ENCODE data around the gene BZW2. TPM values are rescaled to one million over a fixed set of nuclear protein-coding genes. Genes with fewer than 3 reads are reported as not detected.

BZW2 gene
- total RNA-seq, 1 donor from 2014 or later, result 91.4 TPM

DNA sequence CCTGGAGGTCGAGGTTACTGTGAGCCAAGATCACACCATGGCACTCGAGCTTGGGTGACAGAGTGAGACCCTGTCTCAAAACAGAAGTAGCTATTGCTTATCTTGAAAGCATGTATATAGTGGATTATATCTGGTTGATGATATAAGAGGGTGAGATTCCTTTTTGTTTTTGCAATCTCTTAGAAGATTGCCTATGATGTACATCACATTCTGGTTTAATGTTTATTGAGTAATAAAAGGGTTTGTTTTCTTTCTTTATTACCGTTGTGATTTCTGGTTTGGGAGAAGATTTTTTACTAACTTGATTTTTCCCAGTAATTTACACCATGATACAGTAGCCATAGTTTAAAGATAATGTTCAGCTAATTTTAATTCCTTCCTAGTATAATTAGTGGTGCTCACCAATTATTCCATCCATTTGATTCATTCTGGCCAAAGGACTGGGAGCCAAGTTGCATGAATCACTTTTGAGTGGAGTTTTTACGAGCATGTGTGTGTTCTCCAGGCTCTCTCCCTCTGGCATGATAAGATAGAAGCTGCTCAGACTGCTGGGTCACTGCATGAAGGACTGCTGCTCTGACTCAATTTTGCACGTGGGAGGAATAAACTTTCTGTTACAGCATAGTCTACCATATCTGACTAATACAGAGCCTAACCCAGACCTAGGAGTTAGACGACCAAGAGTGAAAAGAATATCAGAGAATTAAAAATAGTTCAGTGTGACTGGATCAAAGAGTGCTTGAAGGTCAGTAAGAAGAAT lies 94.1 kb downstream of the BZW2 start:
- TF ChIP-seq, protein P1, sequence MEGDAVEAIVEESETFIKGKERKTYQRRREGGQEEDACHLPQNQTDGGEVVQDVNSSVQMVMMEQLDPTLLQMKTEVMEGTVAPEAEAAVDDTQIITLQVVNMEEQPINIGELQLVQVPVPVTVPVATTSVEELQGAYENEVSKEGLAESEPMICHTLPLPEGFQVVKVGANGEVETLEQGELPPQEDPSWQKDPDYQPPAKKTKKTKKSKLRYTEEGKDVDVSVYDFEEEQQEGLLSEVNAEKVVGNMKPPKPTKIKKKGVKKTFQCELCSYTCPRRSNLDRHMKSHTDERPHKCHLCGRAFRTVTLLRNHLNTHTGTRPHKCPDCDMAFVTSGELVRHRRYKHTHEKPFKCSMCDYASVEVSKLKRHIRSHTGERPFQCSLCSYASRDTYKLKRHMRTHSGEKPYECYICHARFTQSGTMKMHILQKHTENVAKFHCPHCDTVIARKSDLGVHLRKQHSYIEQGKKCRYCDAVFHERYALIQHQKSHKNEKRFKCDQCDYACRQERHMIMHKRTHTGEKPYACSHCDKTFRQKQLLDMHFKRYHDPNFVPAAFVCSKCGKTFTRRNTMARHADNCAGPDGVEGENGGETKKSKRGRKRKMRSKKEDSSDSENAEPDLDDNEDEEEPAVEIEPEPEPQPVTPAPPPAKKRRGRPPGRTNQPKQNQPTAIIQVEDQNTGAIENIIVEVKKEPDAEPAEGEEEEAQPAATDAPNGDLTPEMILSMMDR (IDR thresholded peaks at IDR 0.05; ENCODE audit: insufficient read depth, low read length, severe bottlenecking), result no peak
- Histone ChIP-seq H3K4me3 (ENCODE audit: low read depth, low read length) (no peak overlapping the region), H3K27me3 (ENCODE audit: control insufficient read depth, insufficient read depth, low read length) (no peaks in the 10 kb centered on the region), H3K36me3 (ENCODE audit: control insufficient read depth, insufficient read depth, low read length) (no peaks in the 10 kb centered on the region)
- DNase-seq (ENCODE audit: low read depth) (peak; percentile 98), FAIRE-seq (no peak)

DNA sequence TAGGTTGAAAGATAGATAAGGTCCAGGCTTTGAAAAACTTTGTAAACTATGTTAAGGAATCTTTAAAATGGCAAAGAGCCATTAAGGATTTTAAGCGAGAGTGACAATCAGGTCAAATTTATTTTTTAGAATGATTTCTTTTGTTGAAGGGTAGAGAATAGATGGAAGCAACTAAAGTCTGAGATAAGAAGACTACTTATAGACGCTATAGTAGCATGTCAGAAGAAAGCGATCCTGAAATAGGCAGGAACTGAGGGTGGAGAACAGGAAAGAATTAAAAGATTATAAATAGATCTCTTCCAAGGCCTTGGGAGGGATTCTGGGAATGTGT lies 94.6 kb downstream of the BZW2 start:
- H3K36me3 ChIP-seq (ENCODE audit: control insufficient read depth, insufficient read depth, low read length), result no peaks in the 10 kb centered on the region
- TF ChIP-seq, protein P1 (IDR thresholded peaks at IDR 0.05; ENCODE audit: insufficient read depth, low read length, severe bottlenecking), result no peak
- no peaks in the 10 kb centered on the region for H3K27me3 ChIP-seq (ENCODE audit: control insufficient read depth, insufficient read depth, low read length)
- FAIRE-seq (no peak), DNase-seq (ENCODE audit: low read depth) (no peak)
- H3K4me3 ChIP-seq (ENCODE audit: low read depth, low read length), result no peak overlapping the region

DNA sequence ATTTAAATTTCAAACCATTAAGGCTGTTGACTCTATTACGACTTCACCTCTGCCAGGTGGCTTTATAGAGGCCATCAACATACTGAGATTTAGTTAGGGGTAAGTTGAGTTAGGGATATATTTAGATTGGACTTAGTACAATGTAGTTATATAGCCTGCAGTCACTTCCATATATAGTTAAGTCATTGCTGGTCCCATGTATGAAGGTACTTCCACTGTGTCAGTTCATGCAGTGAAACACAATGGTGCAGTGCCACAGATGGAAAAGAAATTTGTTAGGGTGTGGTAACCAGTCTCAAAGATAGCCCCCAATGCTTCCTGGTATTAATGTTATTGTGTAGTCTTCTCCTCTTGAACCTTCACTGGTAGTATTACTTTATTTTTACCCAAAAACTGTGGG lies 95.0 kb downstream of the BZW2 start:
- TF ChIP-seq, protein P1 (IDR thresholded peaks at IDR 0.05; ENCODE audit: insufficient read depth, low read length, severe bottlenecking), result no peak
- H3K36me3 ChIP-seq (ENCODE audit: control insufficient read depth, insufficient read depth, low read length), result no peaks in the 10 kb centered on the region
- FAIRE-seq (no peak), DNase-seq (ENCODE audit: low read depth) (no peak)
- no peak overlapping the region for H3K4me3 ChIP-seq (ENCODE audit: low read depth, low read length)
- no peaks in the 10 kb centered on the region for H3K27me3 ChIP-seq (ENCODE audit: control insufficient read depth, insufficient read depth, low read length)

DNA sequence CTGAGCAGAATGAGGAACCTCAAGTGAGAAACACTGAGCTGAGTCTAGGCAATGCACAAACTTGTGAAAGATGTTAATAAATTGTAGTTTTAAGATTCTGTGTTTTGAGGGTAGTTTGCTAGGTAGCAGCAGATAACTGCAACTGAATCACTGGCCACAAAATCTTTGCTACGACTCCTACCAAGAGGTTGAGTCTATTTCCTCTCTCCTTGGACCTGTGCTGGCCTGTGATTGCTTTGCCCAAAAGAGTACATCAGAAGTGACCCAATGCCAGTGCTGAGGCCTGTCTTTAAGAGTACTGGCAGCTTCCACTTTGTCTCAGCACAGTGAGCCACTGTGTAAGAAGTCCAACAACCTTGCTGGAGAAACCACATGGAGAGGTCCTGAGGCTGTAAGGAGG lies 95.7 kb downstream of the BZW2 start:
- DNase-seq (ENCODE audit: low read depth) (peak; percentile 56), FAIRE-seq (no peak)
- Histone ChIP-seq H3K4me3 (ENCODE audit: low read depth, low read length) (no peak overlapping the region), H3K36me3 (ENCODE audit: control insufficient read depth, insufficient read depth, low read length) (no peaks in the 10 kb centered on the region), H3K27me3 (ENCODE audit: control insufficient read depth, insufficient read depth, low read length) (no peaks in the 10 kb centered on the region)
- TF ChIP-seq, protein P1 (IDR thresholded peaks at IDR 0.05; ENCODE audit: insufficient read depth, low read length, severe bottlenecking), result no peak

DNA sequence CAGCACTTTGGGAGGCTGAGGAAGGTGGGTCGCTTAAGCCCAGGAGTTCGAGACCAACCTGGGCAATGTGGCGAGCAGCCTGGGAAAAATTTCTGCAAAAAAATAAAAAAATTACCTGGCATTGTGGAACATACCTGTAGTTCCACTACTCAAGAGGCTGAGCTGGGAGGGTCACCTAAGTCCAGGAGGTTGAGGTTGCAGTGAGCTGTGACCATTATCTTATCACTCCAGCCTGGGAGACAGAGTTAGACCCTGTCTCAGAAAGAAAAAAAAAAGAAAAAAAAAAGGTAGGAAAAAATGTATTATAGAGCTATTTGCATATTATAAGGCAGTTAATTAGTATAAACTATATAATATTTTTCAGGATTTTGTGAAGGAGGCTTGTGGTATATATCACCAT lies 96.6 kb downstream of the BZW2 start:
- TF ChIP-seq, protein P1 (IDR thresholded peaks at IDR 0.05; ENCODE audit: insufficient read depth, low read length, severe bottlenecking), result no peak
- DNase-seq (ENCODE audit: low read depth), result no peak
- H3K36me3 ChIP-seq (ENCODE audit: control insufficient read depth, insufficient read depth, low read length), result no peaks in the 10 kb centered on the region
- H3K4me3 ChIP-seq (ENCODE audit: low read depth, low read length), result no peak overlapping the region
- FAIRE-seq, result no peak
- no peaks in the 10 kb centered on the region for H3K27me3 ChIP-seq (ENCODE audit: control insufficient read depth, insufficient read depth, low read length)

DNA sequence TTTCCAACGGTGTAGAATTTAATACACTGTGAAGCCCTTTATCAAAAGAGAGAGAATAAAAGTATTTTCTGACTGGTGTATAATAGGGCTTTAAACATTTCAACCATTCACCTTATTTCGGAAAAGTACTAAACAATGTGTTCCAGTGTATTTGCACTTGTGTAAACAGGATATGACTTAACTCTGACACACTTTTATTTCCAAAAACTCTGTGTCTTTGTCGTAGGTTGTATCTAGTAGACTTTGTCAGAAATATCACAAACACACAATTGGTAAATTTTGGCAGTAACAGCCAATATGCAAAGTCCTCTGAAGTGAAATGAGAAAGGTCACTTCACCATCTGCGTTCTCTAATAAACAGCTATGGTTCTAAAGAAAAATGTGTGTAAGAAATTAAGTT lies 97.3 kb downstream of the BZW2 start:
- TF ChIP-seq, protein P1 (IDR thresholded peaks at IDR 0.05; ENCODE audit: insufficient read depth, low read length, severe bottlenecking), result no peak
- DNase-seq (ENCODE audit: low read depth) (peak; percentile 69), FAIRE-seq (no peak)
- no peaks in the 10 kb centered on the region for H3K27me3 ChIP-seq (ENCODE audit: control insufficient read depth, insufficient read depth, low read length)
- H3K4me3 ChIP-seq (ENCODE audit: low read depth, low read length), result no peak overlapping the region
- no peaks in the 10 kb centered on the region for H3K36me3 ChIP-seq (ENCODE audit: control insufficient read depth, insufficient read depth, low read length)

Data from bronchial epithelial cell (primary cell).